Karpas-422 (cell line): ENCODE data around the gene NF2. TPM values are rescaled to one million over a fixed set of nuclear protein-coding genes. Genes with fewer than 3 reads are reported as not detected.
"Not testable (repeated sequence)": the region's sequence is repeated elsewhere in the genome, so short reads cannot be mapped to it uniquely, and the experiment has no call there.

ENCODE experiments used
- DNase-seq: peaks from one replicate; pipeline ENCODE4 v3.0.0-alpha.2; 2015
- H2AFZ ChIP-seq: fragments of 200-600 bp; sonication (generic); 2 replicates; pipeline ENCODE4 v1.6.1; 2014; ENCODE audit warnings: antibody characterized with exemption, low read length, mixed read lengths
- H3K27ac ChIP-seq: fragments of 200-600 bp; sonication (generic); 2 replicates; pipeline ENCODE4 v1.5.1; 2014; ENCODE audit warnings: mild to moderate bottlenecking, low read length, moderate library complexity
- H3K27me3 ChIP-seq: fragments of 200-600 bp; sonication (generic); 2 replicates; pipeline ENCODE4 v1.6.1; 2014; ENCODE audit warnings: low read length, mixed read lengths
- H3K36me3 ChIP-seq: fragments of 200-600 bp; sonication (generic); 2 replicates; pipeline ENCODE4 v1.6.1; 2014; ENCODE audit warnings: low read length, mixed read lengths; ENCODE audit not compliant: insufficient read depth
- H3K4me1 ChIP-seq: fragments of 200-600 bp; sonication (generic); 2 replicates; pipeline ENCODE4 v1.6.1; 2014; ENCODE audit warnings: mild to moderate bottlenecking, low read length, mixed read lengths
- H3K4me2 ChIP-seq: fragments of 200-600 bp; sonication (generic); 2 replicates; pipeline ENCODE4 v1.6.1; 2014; ENCODE audit warnings: low read length, low read depth, mild to moderate bottlenecking; ENCODE audit not compliant: poor library complexity, severe bottlenecking
- H3K4me3 ChIP-seq: fragments of 200-600 bp; sonication (generic); 2 replicates; pipeline ENCODE4 v1.5.1; 2014; ENCODE audit warnings: mild to moderate bottlenecking, antibody characterized with exemption, low read length, mixed read lengths
- H3K79me2 ChIP-seq: fragments of 200-600 bp; sonication (generic); 2 replicates; pipeline ENCODE4 v1.6.1; 2014; ENCODE audit warnings: mild to moderate bottlenecking, low read length, mixed read lengths
- H3K9ac ChIP-seq: fragments of 200-600 bp; sonication (generic); 2 replicates; pipeline ENCODE4 v1.6.0; 2014; ENCODE audit warnings: low read length
- H3K9me2 ChIP-seq: fragments of 200-600 bp; sonication (generic), shearing (Covaris generic); replicated peaks from 2 replicates; pipeline ENCODE4 v1.6.0; 2014; ENCODE audit warnings: mild to moderate bottlenecking, low read length, moderate library complexity; ENCODE audit not compliant: insufficient read depth
- H3K9me3 ChIP-seq: fragments of 300-700, 200-600 bp; sonication (generic); 2 replicates; pipeline ENCODE4 v1.6.1; 2014; ENCODE audit warnings: low read length, mixed read lengths
- H4K20me1 ChIP-seq: fragments of 200-600 bp; sonication (generic); 2 replicates; pipeline ENCODE4 v1.6.1; 2014; ENCODE audit warnings: mild to moderate bottlenecking, antibody characterized with exemption, low read length, low read depth; ENCODE audit not compliant: insufficient read depth
- total RNA-seq: library from RNA; depleted of rRNA; stranded (reverse); fragments of >200 nt; shearing (Covaris generic); gene quantifications from 2 replicates; pipeline ENCODE4 v1.2.3, GENCODE V29; 2014; ENCODE audit warnings: low replicate concordance; rRNA removed

Gene NF2
- total RNA-seq: 19.0 and 24.2 TPM in 2 replicates

- peak within 1 kb of the TSS; percentile 92 for H3K9ac ChIP-seq
- H3K9me2 ChIP-seq: no peaks in the 10 kb centered on the region
- peaks cover 41% of the 10 kb centered on the region for H3K79me2 ChIP-seq
- no peaks in the 10 kb centered on the region for H3K27me3 ChIP-seq
- H3K27ac ChIP-seq: no peak within 1 kb of the TSS; the same call in 1 of the 2 replicates
- DNase-seq: peak; percentile 100
- H3K4me2 ChIP-seq: peak within 1 kb of the TSS; percentile 85
- H3K4me3 ChIP-seq: peak within 1 kb of the TSS; percentile 93
- H3K4me1 ChIP-seq: peaks cover 13% of the 10 kb centered on the region
- H4K20me1 ChIP-seq: no peaks in the 10 kb centered on the region
- no peaks in the 10 kb centered on the region; the same call in 1 of the 2 replicates for H3K36me3 ChIP-seq
- H3K9me3 ChIP-seq: no peaks in the 10 kb centered on the region
- peak within 1 kb of the TSS; percentile 88 for H2AFZ ChIP-seq
These were observed at the start of gene NF2 for GRCh38 chr22:29603358-29604075. Gene NF2 (plus strand): TSS chr22:29603633. CDS start chr22:29603999, 366 bp downstream.

DNA sequence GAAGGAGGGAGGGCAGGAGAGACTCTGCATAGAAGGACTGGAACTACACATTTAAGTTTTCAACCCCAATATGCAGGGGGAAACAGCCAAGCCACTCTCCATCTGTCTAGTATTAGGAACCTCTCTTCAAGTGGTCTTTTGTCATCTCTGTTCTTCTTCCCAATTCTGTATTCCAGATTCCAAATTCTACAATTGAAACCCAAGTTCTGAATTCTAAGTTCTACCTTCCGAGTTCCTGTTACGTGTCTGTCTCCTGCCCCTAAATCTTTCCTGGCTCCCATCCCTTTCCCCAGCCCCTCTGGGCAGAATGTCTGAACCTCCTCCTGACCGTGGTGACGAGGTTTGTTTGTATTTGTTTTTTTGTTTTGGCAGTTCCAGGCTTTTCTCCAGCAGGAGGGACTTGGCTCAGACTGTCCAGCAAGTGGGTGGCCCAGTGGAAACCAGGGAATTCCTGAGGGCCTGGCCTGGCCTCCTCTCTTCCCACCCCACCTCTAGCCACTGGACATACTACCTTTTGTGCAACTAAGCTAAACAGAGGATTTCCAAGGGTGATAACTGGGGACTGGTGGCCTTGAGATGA is 48.3 kb upstream of the NF2 start:
- peaks cover 23% of the 10 kb centered on the region for H3K79me2 ChIP-seq
- H3K4me2 ChIP-seq: no peak overlapping the region
- H3K27ac ChIP-seq: no peak overlapping the region
- H4K20me1 ChIP-seq: no peaks in the 10 kb centered on the region
- no peaks in the 10 kb centered on the region for H3K9me3 ChIP-seq
- H2AFZ ChIP-seq: no peak overlapping the region
- H3K9ac ChIP-seq: 0 out of 2 replicates have a peak overlapping the region, but pooled peaks have one; percentile 84
- no peak overlapping the region for H3K4me3 ChIP-seq
- H3K36me3 ChIP-seq: peaks cover 7% of the 10 kb centered on the region; the same call in 1 of the 2 replicates
- no peaks in the 10 kb centered on the region for H3K9me2 ChIP-seq
- no peaks in the 10 kb centered on the region for H3K27me3 ChIP-seq
- DNase-seq: no peak
- peaks cover 11% of the 10 kb centered on the region for H3K4me1 ChIP-seq

- no peak overlapping the region for H2AFZ ChIP-seq
- H4K20me1 ChIP-seq: no peaks in the 10 kb centered on the region
- no peak for DNase-seq
- H3K79me2 ChIP-seq: no peaks in the 10 kb centered on the region
- peaks cover 8% of the 10 kb centered on the region for H3K4me1 ChIP-seq
- no peaks in the 10 kb centered on the region for H3K9me2 ChIP-seq
- H3K27me3 ChIP-seq: no peaks in the 10 kb centered on the region
- H3K9ac ChIP-seq: no peak overlapping the region
- H3K9me3 ChIP-seq: no peaks in the 10 kb centered on the region
- H3K27ac ChIP-seq: no peak overlapping the region
- H3K4me3 ChIP-seq: no peak overlapping the region
- peaks cover 15% of the 10 kb centered on the region for H3K36me3 ChIP-seq
- H3K4me2 ChIP-seq: no peak overlapping the region
These were observed 44.4 kb upstream of the NF2 start for GRCh38 chr22:29559030-29559429.

DNA sequence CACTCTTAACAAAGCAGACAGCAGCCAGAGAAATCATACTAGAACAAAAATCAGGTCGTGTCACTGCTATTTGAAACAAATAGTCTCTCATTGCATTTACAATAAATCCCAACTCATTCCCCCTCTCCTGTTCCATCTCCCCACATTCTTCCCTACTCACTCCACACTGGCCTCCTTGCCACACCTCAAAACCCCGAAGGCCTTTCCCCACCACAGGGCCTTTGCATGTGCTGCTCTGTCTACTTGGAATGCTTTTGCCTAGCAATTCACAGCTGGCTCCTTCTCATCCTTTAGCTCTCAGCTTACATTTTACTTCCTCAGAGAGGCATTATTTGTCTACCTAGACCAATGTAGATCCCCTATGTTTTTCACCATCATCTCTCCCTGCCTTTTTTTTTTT is 43.6 kb upstream of the NF2 start:
- H3K27ac ChIP-seq: no peak overlapping the region

DNA sequence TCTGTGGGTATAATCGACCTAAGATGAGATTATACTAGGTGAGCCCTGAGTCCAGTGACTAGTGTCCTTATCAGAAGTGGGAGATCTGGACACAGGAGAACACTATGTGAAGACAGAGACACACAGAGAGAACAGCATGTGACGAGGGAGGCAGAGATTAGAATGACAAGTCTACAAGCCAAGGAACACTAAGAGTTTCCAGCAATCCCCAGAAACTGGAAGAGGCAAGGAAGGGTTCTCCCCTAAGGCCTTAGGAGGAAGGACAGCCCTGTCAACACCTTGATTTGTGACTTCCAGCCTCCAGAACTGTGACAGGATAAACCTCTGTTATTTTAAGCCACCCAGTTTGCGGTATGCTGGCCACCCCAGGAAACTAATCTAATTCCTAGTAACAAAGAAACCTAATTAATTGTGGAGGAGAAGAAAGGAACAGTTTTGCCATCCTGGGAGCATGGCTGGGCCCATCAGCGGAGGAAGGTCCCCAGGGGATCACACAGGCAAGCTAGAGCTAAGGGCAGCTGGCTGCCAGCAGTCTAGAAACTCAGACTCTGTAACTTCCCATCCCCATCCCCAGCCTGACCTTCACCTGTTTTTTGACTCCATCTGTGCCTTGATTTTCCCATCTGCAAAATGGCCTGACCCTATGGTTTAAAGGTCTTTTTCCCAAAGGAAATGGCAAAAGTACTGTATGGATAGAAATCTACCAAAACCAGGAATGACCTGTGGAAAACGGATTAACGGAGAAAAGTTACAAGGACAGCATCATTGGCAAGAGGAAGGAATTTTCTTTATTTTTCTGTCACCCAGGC is 39.6 kb upstream of the NF2 start:
- H3K4me3 ChIP-seq: no peak overlapping the region
- no peaks in the 10 kb centered on the region for H3K4me1 ChIP-seq
- no peak overlapping the region for H3K27ac ChIP-seq
- H3K79me2 ChIP-seq: no peaks in the 10 kb centered on the region
- no peaks in the 10 kb centered on the region for H4K20me1 ChIP-seq
- H3K9ac ChIP-seq: no peak overlapping the region
- no peak overlapping the region for H3K4me2 ChIP-seq
- peaks cover 12% of the 10 kb centered on the region for H3K36me3 ChIP-seq
- H3K27me3 ChIP-seq: no peaks in the 10 kb centered on the region
- no peaks in the 10 kb centered on the region for H3K9me3 ChIP-seq
- H3K9me2 ChIP-seq: no peaks in the 10 kb centered on the region
- no peak overlapping the region for H2AFZ ChIP-seq
- no peak for DNase-seq

More for the DNA sequence above, 43.6 kb upstream of the NF2 start:
- H2AFZ ChIP-seq: no peak overlapping the region
- peaks cover 15% of the 10 kb centered on the region for H3K36me3 ChIP-seq
- no peaks in the 10 kb centered on the region for H3K9me3 ChIP-seq
- H4K20me1 ChIP-seq: no peaks in the 10 kb centered on the region
- no peaks in the 10 kb centered on the region for H3K9me2 ChIP-seq
- no peak for DNase-seq
- no peak overlapping the region for H3K4me3 ChIP-seq
- 0 out of 2 replicates have a peak, but pooled peaks cover under 1% of the 10 kb centered on the region for H3K4me1 ChIP-seq
- H3K27me3 ChIP-seq: no peaks in the 10 kb centered on the region
- no peak overlapping the region for H3K4me2 ChIP-seq
- H3K79me2 ChIP-seq: no peaks in the 10 kb centered on the region
- H3K9ac ChIP-seq: no peak overlapping the region

DNA sequence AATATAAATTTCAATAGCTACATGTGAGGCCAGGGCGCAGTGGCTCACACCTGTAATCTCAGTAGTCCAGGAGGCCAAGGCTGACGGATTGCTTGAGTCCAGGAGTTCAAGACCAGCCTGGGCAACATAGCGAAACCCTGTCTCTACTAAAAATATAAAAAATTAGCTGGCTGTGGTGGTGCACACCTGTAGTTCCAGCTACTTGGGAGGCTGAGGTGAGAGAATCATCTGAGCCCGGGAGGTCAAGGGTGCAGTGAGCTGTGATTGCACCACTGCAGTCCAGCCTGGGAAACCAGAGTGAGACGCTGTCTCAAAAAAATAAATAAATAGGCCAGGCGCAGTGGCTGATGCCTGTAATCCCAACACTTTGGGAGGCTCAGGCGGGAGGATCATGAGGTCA is 36.9 kb upstream of the NF2 start:
- not testable (repeated sequence) for H3K9ac ChIP-seq, H3K4me1 ChIP-seq, H3K9me2 ChIP-seq, H4K20me1 ChIP-seq, H3K4me2 ChIP-seq, H3K9me3 ChIP-seq, H2AFZ ChIP-seq, H3K4me3 ChIP-seq, H3K36me3 ChIP-seq, DNase-seq, H3K79me2 ChIP-seq, H3K27ac ChIP-seq, H3K27me3 ChIP-seq

DNA sequence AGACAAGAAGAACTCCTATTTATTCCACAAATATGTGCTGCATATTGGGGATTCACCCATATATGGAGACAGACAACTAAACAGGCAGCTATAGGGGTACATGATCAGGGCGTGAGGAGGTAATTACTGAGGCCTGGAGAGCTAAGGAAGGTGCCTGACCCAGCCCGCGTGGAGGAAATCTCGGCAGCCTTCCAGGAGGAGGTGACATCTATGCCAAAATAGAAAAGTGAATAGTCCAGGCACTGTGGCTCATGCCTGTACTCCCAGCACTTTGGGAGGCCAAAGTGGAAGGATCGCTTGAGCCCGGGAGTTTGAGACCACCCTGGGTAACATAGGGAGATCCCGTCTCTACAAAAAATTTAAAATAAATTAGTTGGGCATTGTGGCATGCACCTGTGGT is 36.1 kb upstream of the NF2 start:
- Histone ChIP-seq H3K9me3 (no peaks in the 10 kb centered on the region), H3K4me2 (no peak overlapping the region), H3K4me1 (no peaks in the 10 kb centered on the region), H3K9ac (no peak overlapping the region), H3K79me2 (no peaks in the 10 kb centered on the region), H4K20me1 (no peaks in the 10 kb centered on the region), H3K27me3 (no peaks in the 10 kb centered on the region), H3K9me2 (no peaks in the 10 kb centered on the region), H3K4me3 (no peak overlapping the region), H3K27ac (no peak overlapping the region), H3K36me3 (peaks cover 4% of the 10 kb centered on the region; the same call in 1 of the 2 replicates), H2AFZ (no peak overlapping the region)
- DNase-seq: no peak
